Ovary (tissue), 3 donors: ENCODE results near the gene FARP1.

Experiments
- EP300 ChIP-seq: sonication (generic); formaldehyde crosslinking; IDR thresholded peaks from one replicate; pipeline ENCODE4 v1.6.1; 2017; ENCODE audit warnings: antibody characterized with exemption
- TF ChIP-seq, protein P1 (sequence below), 3 donors: fragments of 450-650 bp in 2 of 3; fragments of 200-600 bp in 1 of 3; IDR thresholded peaks; one replicate each; pipeline versions ENCODE4 v1.5.1 to v1.8.0; 2016 to 2022; ENCODE audit warnings: antibody characterized with exemption in 3 of 3, mild to moderate bottlenecking in 1 of 3
- donor health status: DM: no; HTN: no; CAD: no.

DNA sequence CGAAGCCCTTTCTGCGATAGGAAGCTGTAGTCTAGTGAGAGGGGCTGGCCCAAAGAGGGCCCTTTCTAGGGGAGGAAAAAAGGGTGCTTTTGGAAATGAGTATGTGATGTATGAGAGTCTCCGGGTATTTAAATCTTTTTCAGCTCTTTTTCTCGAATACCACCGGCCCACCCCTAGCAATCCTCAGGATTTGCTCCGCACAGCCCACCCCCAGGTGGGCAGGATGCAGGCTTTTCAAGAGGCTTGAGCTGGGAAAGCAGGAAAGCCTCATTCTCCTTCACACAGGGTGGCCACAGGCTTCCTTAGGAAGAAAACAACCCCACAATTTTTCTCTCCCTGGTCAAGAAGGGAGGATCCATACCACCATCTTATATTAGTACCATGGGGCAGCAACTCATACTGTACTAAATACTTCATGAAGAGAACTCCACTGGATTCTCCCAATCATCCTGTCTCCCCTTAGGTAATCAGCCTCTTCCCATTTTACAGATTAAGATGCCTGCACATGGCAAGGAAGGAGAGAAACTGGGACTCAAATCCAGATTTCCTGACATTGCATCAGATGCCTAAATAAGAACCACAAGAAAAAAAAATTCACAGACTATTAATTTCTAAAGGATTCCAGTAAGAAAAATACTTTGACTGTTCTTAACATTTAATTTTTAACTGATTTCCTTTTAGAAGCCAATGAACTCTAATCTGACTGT lies 349.6 kb downstream of the FARP1 start:
- TF ChIP-seq, protein P1, sequence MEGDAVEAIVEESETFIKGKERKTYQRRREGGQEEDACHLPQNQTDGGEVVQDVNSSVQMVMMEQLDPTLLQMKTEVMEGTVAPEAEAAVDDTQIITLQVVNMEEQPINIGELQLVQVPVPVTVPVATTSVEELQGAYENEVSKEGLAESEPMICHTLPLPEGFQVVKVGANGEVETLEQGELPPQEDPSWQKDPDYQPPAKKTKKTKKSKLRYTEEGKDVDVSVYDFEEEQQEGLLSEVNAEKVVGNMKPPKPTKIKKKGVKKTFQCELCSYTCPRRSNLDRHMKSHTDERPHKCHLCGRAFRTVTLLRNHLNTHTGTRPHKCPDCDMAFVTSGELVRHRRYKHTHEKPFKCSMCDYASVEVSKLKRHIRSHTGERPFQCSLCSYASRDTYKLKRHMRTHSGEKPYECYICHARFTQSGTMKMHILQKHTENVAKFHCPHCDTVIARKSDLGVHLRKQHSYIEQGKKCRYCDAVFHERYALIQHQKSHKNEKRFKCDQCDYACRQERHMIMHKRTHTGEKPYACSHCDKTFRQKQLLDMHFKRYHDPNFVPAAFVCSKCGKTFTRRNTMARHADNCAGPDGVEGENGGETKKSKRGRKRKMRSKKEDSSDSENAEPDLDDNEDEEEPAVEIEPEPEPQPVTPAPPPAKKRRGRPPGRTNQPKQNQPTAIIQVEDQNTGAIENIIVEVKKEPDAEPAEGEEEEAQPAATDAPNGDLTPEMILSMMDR (IDR thresholded peaks at IDR 0.05), result no peak
- no peak for TF ChIP-seq EP300
